HG03521 (cell line): ENCODE data around the gene TIMM50.

ENCODE experiments used
- ATAC-seq: cut with Tn5 transposase; IDR thresholded peaks from one replicate; pipeline ENCODE4 v1.9.1; 2021; ENCODE audit warnings: mild to moderate bottlenecking, moderate library complexity; ENCODE audit not compliant: unreplicated experiment

TIMM50 gene

DNA sequence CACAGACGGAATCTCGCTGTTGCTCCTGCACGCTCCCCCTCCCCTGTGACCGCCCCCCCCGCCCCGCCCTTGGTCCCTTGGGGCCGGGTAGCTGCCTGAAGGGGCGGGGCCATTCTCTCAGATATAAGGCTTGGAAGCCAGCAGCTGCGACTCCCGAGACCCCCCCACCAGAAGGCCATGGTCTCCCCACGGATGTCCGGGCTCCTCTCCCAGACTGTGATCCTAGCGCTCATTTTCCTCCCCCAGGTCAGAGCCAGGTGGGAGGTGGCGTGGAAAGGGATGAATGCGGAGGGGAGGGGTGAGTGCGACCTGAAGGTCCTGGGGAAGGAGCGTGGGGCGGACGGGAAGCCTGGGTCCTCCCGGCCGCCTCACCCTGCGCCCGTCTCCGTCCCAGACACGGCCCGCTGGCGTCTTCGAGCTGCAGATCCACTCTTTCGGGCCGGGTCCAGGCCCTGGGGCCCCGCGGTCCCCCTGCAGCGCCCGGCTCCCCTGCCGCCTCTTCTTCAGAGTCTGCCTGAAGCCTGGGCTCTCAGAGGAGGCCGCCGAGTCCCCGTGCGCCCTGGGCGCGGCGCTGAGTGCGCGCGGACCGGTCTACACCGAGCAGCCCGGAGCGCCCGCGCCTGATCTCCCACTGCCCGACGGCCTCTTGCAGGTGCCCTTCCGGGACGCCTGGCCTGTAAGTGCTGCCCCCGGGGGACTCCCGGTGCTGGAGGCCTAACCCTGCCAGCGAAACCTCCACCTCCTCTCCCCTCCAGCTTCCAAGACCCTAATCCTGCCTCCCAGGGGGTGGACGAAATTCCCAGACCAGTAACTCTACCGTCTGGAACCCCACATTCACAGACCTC is 18.4 kb downstream of the TIMM50 start, which contains the start of gene DLL3:
TSS of gene DLL3 (plus strand) at position 150 of the 845 bp plus-strand sequence. CDS start at position 178, 28 bp downstream.
- no peak for ATAC-seq

DNA sequence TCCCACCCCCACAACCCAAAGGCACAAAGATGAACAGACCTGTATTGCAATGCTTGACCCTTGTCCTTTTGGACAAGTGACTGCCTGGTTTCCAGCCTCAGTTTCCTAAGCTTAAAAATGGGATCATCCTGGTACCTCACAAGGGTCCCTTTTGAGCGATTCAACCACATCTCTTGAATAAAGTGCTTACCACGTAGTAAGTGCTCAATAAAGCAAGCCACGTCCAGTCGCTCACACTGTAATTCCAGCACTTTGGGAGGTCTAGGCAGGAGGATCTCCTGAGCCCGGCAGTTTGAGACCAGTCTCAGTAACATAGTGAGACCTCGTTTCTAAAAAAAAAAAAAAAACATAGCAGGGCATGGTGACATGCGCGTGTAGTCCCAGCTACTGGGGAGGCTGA is 19.3 kb downstream of the TIMM50 start:
- no peak for ATAC-seq

DNA sequence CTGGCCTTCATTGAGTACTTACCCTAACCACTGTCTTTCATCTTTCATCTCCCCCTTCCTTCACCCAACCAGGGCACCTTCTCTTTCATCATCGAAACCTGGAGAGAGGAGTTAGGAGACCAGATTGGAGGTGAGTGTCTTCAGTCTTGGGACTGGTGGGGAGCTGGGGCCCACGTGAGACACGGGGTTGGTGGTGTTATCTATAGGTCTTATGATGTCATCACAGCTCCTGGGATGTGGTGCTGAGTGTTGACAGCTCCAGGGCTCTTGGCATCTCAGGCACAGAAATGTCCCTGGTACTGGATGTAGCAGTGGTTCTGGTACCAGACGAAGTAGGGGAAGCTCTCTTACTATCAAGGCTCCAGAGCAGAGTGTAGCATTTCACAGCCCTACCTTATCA is 19.9 kb downstream of the TIMM50 start:
- no peak for ATAC-seq

- ATAC-seq: no peak
Observed at GRCh38 chr19:39501340-39501739, 20.7 kb downstream of the TIMM50 start.

DNA sequence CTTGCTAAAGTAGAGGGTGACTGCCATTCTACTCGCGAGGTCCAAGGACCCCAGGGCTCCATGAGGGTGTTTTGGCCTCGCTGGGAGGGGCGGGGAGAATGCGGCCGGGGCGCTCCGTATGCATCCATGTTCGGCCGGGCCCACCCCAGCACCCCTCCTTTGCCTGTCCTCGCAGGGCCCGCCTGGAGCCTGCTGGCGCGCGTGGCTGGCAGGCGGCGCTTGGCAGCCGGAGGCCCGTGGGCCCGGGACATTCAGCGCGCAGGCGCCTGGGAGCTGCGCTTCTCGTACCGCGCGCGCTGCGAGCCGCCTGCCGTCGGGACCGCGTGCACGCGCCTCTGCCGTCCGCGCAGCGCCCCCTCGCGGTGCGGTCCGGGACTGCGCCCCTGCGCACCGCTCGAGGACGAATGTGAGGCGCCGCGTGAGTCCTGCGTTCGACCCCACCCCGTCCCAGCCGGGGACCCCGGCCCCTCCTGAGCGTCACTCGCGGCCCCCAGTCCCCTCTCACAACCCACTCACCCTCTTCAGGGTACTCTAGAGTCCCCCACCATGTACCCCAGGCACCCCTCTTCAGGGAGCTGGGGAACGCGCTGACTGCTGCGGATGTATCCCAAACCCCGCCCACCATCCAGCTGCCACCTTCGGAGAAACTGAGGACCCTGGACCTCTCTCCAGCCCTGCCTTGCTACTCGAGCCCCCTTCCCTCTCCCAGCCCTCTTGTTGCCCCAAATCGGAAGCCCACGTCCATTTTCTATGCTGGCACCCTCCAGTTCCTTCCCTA is 22.2 kb downstream of the TIMM50 start:
- ATAC-seq: no peak

DNA sequence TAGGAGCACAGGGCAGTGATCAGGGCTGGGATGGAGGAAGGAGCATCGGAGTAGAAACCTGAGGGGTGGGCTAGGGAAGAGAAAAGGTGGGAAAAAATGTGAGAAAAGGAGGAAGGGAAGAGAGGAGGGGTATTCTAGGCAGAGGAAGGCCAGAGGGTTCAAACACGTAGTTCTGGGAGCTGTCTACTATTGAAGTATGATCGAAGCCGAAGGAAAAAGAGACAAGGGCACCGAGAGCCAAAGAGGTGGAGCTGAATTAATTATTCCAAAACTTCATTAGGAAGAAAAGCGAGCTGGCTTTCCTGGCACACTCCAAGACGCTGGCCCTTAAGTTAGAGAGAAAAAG is 25.9 kb downstream of the TIMM50 start:
- no peak for ATAC-seq

DNA sequence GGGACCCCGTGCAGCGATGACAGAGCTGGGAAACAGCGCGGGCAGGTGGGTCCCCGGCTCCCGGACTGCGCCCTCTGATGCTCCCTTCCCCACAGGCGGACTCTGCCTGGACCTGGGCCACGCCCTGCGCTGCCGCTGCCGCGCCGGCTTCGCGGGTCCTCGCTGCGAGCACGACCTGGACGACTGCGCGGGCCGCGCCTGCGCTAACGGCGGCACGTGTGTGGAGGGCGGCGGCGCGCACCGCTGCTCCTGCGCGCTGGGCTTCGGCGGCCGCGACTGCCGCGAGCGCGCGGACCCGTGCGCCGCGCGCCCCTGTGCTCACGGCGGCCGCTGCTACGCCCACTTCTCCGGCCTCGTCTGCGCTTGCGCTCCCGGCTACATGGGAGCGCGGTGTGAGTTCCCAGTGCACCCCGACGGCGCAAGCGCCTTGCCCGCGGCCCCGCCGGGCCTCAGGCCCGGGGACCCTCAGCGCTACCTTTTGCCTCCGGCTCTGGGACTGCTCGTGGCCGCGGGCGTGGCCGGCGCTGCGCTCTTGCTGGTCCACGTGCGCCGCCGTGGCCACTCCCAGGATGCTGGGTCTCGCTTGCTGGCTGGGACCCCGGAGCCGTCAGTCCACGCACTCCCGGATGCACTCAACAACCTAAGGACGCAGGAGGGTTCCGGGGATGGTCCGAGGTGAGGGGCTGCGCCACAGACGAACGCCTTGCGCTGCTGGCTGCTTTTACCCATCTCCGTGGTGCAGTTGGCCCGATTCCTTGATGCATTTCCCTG is 26.5 kb downstream of the TIMM50 start:
- ATAC-seq: peak; percentile 66

DNA sequence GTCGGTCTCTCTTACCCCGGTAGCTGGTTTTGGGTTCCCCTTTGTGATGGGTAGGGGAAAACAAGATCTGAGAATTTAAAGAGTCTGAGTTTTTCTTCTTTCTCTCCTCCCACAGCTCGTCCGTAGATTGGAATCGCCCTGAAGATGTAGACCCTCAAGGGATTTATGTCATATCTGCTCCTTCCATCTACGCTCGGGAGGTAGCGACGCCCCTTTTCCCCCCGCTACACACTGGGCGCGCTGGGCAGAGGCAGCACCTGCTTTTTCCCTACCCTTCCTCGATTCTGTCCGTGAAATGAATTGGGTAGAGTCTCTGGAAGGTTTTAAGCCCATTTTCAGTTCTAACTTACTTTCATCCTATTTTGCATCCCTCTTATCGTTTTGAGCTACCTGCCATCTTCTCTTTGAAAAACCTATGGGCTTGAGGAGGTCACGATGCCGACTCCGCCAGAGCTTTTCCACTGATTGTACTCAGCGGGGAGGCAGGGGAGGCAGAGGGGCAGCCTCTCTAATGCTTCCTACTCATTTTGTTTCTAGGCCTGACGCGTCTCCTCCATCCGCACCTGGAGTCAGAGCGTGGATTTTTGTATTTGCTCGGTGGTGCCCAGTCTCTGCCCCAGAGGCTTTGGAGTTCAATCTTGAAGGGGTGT is 27.2 kb downstream of the TIMM50 start:
- no peak for ATAC-seq

DNA sequence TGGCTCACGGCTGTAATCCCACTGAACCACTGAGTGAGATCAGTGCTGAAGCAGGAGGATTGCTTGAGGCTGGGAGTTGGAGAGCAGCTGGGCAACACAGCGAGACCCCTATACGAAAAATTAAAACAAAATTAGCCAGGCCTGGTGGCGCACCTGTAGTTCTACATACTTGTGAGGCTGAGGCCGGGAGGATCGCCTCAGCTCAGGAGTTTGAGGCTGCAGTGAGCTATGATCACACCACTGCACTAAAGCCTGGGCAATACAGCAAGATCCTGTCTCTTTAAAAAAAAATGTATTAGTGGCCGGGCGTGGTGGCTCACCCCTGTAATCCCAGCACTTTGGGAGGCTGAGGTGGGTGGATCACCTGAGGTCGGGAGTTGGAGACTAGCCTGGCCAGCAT is 28.0 kb downstream of the TIMM50 start:
- no peak for ATAC-seq

DNA sequence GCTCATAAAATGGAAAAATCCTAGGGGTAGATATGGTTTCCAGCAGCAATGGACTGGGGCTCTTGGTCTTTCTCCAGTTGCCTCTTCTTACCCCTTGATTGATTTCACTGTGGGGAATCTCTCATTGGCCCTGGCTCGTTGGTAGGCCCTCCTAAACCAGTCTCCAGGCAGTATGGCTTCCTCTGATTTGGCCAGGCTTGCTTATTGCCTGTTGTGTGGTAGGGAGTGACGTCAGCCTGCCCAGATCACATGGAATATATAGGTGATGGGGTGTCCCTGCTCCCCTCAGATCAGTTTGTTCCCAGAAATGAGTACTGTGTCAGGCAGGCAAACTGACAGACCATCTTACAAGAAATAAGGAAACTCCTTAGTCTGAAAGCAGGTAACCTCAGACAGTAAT is 28.6 kb downstream of the TIMM50 start:
- no peak for ATAC-seq

DNA sequence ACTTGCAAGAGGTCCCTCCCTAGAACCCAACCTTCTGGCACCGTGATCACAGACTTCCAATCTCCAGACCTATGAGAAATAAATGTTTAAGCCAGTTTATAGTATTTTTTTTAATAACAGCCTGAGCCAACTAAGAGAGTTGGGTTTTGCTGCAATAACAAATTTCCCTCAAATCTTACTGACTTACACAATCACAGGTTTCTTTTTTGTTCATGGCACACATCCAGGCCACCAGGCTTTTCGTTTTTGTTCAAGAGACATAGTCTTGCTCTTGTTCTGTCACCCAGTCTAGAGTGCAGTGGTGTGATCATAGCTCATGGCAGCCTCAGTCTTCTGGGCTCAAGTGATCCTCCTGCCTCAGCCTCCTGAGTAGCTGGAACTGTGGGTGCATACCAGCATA is 32.4 kb downstream of the TIMM50 start:
- ATAC-seq: no peak

DNA sequence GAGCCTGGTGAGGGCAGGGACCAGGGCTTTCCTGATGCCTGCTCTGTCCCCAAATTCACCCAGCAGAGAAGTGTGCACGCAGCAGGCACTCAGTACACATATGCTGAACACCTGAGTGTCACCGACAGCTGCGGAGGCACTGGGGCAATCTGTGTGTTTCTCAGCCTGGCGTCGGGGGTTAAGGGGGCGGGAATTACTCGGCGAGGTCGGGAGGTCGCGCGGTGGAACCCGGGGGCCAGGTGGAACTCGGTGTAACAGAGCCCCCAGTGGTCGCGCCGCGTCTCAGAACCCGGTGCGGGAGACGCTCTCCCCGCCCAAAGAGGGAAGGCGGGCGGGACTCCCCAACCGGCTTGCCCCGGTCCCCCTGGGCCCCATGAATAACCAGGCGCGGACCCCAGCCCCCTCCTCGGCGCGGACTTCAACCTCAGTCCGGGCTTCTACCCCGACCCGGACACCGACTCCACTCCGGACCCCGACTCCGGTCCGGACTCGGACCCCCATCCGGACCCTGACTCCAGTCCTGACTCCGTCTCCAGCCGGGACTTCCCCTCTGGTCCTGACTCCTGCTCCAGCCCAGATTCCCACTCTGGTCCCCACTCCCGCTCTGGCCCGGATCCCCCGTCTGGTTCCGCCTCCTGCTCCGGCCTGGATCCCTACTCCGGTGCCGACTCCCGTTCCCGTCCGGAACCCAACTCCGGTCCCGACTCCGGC is 34.4 kb downstream of the TIMM50 start, which contains the start of gene SELENOV:
TSS of gene SELENOV (plus strand) at position 300 of the 711 bp plus-strand sequence. CDS start at position 374, 74 bp downstream.
- ATAC-seq: no peak

DNA sequence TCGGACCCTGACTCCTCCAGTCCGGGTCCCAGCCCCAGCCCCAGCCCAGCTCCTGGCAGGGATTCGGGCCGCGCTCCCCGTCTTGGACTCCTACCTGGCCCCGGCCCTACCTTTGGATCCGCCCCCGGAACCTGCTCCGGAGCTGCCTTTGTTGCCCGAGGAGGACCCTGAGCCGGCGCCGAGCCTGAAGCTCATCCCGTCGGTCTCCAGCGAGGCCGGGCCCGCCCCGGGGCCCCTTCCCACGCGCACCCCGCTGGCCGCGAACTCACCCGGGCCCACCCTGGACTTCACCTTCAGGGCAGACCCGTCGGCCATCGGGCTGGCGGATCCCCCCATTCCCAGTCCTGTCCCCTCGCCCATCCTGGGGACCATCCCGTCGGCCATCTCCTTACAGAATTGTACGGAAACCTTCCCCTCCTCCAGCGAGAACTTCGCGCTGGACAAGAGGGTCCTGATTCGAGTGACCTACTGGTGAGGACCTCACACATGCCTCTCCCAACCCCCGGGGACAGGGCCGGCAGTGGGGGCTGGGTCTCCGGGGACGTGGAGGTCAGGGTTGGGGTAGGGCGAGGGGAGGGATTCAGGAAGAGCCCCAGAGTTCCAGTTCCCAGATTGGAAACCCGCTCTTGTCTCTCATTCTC is 35.0 kb downstream of the TIMM50 start:
- no peak for ATAC-seq

GRCh38 chr19:39516270-39516669 is 35.6 kb downstream of the TIMM50 start:
- ATAC-seq: no peak

- no peak for ATAC-seq
Observed at GRCh38 chr19:39517432-39517831, 36.8 kb downstream of the TIMM50 start.

DNA sequence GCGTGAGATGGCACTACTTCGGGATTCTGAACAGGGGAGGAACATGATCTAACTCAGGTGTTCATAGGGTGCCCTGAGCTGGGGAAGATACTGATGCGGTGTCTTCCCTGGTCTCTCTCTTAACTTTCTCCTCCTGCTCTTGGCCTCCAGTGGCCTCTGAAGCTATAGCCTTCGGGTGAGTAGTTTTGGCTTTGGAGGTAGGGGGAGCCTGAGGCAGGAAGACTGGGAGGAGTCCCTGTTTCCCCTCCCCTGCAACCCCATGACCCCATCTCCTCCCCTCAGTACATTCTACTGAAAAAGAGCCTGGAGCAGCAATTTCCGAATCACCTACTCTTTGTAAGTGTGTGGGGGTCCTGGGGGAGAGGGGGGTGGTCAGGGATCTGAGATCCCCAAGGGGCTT is 37.8 kb downstream of the TIMM50 start:
- no peak for ATAC-seq

DNA sequence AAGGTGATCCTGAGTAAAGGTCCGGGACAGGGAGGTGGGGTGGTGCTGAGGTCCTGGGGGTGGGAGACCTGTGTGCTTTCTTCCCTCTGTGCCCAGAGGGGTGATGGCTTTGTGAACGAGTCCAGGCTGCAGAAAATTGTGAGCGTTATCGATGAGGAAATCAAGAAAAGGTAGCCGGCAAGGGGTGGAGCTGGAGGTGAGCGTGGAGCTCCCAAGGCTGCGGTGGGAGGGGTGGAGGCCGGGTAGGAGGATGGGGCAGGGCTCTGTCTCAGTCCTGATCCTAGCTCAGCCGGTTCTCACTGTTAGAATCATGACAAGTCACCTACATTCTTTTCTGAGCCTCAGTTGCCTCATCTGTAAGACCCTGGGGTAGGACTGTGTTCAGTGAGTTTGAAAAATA is 38.3 kb downstream of the TIMM50 start:
- ATAC-seq: no peak

DNA sequence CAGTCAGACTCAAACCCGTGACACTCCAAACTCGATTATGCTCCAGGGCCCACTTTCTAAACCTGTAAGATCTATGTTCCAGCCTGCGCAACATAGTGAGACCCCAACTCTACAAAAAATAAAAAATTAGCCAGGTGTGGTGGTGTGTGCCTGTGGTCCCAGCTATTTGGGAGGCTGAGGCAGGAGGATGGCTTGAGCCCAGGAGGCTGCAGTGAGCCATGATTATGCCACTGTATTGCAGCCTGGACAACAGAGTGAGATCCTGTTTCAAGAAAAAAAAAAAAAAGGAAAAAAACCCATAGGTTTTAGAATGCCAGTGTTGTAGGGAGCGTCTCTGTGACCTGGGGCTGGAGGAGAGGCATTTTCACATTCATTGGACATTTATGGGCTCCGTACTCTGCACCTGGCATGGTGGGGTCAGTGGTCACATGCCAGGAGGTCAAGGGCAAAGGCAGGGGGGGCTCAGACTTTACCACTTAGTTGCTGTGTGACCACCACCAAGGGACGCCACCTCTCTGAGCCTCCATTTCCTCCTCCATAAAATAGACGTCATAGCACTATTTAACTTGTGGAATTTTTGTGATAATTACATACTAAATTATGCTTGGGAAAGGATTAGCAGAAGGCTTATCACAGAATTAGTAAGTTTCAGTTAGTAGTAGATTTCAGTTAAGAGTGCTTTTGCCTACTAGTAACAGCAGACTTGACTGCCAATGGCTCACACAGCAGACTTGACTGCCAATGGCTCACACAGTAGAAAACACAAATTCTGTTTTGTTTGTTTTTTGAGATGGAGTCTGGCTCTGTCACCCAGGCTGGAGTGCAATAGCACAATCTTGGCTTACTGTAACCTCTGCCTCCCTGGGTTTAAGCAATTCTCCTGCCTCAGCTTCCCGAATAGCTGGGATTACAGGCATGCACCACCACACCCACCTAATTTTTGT is 40.2 kb downstream of the TIMM50 start:
- ATAC-seq: no peak

GRCh38 chr19:39524495-39524894 is 43.9 kb downstream of the TIMM50 start:
- no peak for ATAC-seq
